Skeletal muscle tissue (tissue), 4 donors: ENCODE results near the gene FLNA. TPM values are rescaled to one million over a fixed set of nuclear protein-coding genes. Genes with fewer than 3 reads are reported as not detected.
"Not testable (repeated sequence)": the region's sequence is repeated elsewhere in the genome, so short reads cannot be mapped to it uniquely, and the experiment has no call there.

ENCODE experiments used
- H3K27ac ChIP-seq: one replicate; pipeline ENCODE4 v1.7.0; 2013; ENCODE audit warnings: mild to moderate bottlenecking, low read depth, low read length, inconsistent platforms
- H3K27me3 ChIP-seq, 3 donors: one replicate each; pipeline ENCODE4 v1.7.0; 2013; ENCODE audit warnings: low read length in 3 of 3; ENCODE audit not compliant: control insufficient read depth in 3 of 3, insufficient read depth in 3 of 3
- H3K36me3 ChIP-seq, 3 donors: one replicate each; pipeline ENCODE4 v1.7.0; 2013; ENCODE audit warnings: low read length in 3 of 3; ENCODE audit not compliant: control insufficient read depth in 3 of 3, insufficient read depth in 3 of 3
- H3K4me1 ChIP-seq, 3 donors: one replicate each; pipeline ENCODE4 v1.7.0; 2013; ENCODE audit warnings: low read length in 3 of 3, mild to moderate bottlenecking in 3 of 3; ENCODE audit not compliant: control insufficient read depth in 3 of 3, insufficient read depth in 3 of 3
- H3K4me3 ChIP-seq, 3 donors: one replicate each; pipeline ENCODE4 v1.7.0; 2013; ENCODE audit warnings: low read length in 3 of 3
- H3K9ac ChIP-seq, 3 donors: one replicate each; pipeline ENCODE4 v1.7.0; 2013; ENCODE audit warnings: low read length in 3 of 3, mild to moderate bottlenecking in 3 of 3, moderate library complexity in 2 of 3, low read depth in 1 of 3
- H3K9me3 ChIP-seq, 3 donors: one replicate each; pipeline ENCODE4 v1.7.0; 2013; ENCODE audit warnings: low read length in 3 of 3; ENCODE audit not compliant: control insufficient read depth in 3 of 3
- total RNA-seq: library from RNA; depleted of rRNA; stranded (reverse); fragments of >200 nt; gene quantifications from one replicate; pipeline ENCODE4 v1.2.3, GENCODE V29; 2014
- donor health status: Osteomylitis.

Gene FLNA
- total RNA-seq, 1 donor from 2014 or later = 331 TPM

DNA sequence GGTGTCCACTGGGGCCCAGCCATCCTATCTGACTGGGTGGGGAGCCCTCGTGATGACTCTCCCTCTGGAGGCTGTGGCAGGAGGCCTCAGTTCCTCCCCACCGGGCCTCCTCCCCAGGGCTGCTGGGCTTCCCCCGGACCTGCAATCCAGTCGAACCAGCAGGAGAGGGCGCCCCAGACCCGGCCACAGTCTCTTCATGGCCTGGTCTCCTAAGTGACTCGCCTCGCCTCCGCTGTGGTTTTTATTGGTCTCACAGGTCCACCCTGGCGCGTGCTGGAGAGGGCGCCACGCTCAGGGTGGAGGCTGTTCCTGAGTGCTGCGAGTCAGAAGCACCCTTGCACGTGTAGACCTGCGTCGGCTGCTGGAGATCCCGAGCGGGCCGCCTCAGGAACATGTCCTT lies 30.8 kb downstream of the FLNA start:
- H3K9me3 ChIP-seq, H3K4me3 ChIP-seq, H3K4me1 ChIP-seq, H3K27ac ChIP-seq, H3K36me3 ChIP-seq, H3K27me3 ChIP-seq, H3K9ac ChIP-seq: not testable (repeated sequence)

DNA sequence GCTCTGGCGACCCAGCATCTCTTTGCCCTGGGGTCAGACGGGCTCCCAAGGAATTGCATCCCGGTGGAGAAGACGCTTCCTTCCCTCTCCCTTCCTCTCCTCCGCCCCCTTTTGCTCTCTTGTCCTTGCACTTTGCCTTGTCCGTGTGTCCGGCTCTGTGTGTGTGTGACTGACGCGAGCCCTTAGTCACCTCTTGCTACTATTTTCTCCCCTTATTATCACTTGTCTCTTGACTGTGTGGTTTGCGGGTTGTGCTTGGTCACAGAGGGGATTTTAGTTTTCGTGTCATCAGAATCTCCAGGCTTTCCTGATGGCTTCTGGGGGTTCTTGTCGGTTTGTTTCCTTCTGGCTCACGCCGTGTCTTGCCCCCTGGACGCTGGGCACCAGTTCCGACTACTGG lies 31.4 kb downstream of the FLNA start:
- H3K27me3 ChIP-seq, H3K9me3 ChIP-seq, H3K9ac ChIP-seq, H3K4me3 ChIP-seq, H3K27ac ChIP-seq, H3K4me1 ChIP-seq, H3K36me3 ChIP-seq: not testable (repeated sequence)

DNA sequence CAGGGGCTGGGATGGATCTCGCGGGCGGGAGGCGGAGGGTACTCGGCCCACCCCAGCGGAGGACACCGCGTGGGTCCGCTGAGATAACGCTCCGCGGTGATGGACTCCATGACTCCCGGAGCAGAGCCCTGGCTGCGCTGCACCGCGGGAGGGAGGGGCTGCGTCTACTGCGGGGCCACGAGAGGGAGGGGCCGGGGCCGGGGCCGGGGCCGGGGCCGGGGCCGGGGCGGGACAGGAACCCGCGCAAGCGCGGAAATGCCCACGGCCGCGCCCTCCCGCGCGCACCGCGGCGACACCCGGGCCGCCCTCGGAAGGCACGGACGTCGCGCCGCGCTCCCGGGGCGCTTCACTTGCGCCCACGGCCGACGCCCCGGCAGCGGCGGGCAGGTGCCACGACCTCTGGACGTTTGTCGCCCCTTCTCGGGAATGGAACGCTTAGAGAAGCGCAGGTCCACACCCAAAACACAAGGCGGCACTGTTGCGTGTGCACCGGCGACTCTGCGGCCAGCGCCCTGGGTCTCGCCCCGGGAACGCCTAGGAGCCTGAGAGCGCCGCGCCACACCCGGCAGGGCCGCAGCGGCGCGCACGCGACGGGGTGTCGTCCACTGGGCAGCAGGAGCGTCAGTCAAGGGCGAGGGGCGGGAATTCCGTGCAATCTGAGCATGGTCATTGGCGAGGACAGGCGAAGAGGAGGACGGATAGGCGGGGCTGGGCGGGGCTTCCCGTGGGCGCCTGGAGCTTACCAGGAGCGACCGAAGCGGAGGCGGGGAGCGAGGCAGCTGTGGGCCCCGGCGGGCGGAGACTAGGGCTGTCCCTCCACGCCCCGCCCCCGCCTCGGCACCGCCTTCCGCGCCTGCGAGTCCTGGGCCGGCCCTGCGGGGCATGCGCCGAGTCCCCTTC lies 32.8 kb downstream of the FLNA start:
- H3K27me3 ChIP-seq, H3K27ac ChIP-seq, H3K9me3 ChIP-seq, H3K36me3 ChIP-seq, H3K4me1 ChIP-seq, H3K9ac ChIP-seq, H3K4me3 ChIP-seq: not testable (repeated sequence)

DNA sequence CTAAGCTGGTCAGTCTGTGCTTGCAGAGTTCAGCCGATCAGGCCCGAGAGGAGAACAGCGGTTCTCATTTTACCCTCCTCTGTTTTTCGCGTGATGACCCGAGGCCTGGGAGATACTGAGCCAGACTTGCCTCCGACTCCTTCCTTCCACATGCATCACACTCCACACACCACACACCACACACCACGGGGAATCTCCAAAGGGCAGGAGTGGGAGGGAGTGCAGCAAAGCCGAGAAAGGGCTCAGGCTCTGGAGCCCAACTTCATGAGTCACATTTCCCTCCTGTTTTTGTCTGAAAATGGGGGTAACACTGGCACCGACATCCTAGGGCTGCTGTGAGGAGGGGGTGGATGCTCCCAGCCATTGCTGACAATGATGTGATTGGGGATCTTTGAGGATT lies 39.9 kb downstream of the FLNA start:
- H3K27me3 ChIP-seq = no peaks in the 10 kb centered on the region
- no peak overlapping the region for H3K9ac ChIP-seq
- H3K4me1 ChIP-seq = no peaks in the 10 kb centered on the region
- no peaks in the 10 kb centered on the region for H3K9me3 ChIP-seq
- H3K36me3 ChIP-seq = no peaks in the 10 kb centered on the region
- H3K4me3 ChIP-seq = no peak overlapping the region
- no peak overlapping the region for H3K27ac ChIP-seq

DNA sequence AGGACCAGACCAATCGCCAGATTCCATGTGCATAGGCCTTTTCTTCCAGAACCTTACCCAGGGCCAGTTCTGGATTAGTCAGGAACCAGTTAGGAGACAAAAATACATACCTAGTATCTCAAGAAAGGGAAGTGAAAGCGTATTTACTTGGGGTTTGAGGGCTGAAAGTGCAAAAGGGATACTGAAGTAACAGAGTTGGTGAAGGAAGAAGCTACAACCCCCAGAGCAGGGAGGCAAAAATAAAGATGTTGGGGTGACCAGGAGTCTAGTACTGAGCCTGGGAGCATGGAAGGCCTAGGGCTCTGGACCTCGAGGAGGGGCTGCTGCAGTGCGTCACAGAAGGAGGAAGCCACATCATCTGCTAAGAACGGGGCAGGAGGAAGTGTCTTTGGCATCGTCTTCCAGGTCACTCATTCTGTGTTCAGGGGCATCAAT lies 40.6 kb downstream of the FLNA start:
- H3K27ac ChIP-seq = no peak overlapping the region
- H3K9ac ChIP-seq = no peak overlapping the region
- H3K4me1 ChIP-seq = peaks cover 0 to 1% (median 0%) of the 10 kb centered on the region in 3 donors
- no peaks in the 10 kb centered on the region for H3K27me3 ChIP-seq
- H3K36me3 ChIP-seq = no peaks in the 10 kb centered on the region
- H3K9me3 ChIP-seq = no peaks in the 10 kb centered on the region
- no peak overlapping the region for H3K4me3 ChIP-seq

DNA sequence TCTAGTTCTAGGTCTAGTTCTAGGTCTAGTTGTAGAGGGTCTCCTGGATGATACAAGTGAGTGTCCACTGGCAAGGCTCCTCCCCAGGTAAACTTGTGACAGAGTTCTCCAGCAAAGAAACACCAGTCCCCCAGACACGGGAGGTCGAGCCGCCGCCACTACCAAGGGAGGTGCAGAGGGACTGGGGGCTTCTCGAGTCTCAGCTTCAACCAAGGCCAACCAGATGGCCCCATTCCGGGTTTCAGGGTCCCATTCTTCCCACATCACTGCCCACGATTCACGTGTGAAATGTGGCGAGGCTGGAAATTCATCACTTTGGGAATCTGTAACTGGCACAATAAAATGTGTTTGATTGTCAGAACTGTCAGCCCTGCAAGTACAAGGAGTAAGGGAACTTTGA lies 41.3 kb downstream of the FLNA start:
- peaks cover under 1 to 2% (median 1%) of the 10 kb centered on the region in 3 donors for H3K4me1 ChIP-seq
- no peaks in the 10 kb centered on the region for H3K27me3 ChIP-seq
- H3K36me3 ChIP-seq = no peaks in the 10 kb centered on the region
- no peak overlapping the region for H3K4me3 ChIP-seq
- H3K9me3 ChIP-seq = no peaks in the 10 kb centered on the region
- H3K9ac ChIP-seq = no peak overlapping the region
- H3K27ac ChIP-seq = no peak overlapping the region

DNA sequence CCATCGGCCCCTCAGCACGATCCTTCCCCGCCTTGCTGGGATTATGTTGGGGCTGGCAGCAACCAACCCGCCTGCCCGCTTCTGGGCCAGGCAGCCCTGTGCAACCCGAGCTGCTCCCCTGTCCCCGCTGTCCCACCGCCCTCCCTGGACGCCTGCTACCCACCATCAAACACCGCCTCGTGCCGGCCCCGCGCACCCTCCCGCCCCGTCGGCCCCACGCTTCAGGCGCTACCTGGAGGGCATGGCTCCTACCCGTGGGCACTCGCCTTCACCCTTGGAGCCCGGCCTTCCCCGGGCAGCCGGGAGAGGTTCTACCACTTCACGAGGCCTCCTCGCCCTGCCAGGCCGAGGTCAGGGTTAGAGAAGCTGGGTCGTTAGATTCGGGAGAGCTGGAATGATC lies 41.9 kb downstream of the FLNA start:
- no peak overlapping the region for H3K4me3 ChIP-seq
- H3K36me3 ChIP-seq = no peaks in the 10 kb centered on the region

DNA sequence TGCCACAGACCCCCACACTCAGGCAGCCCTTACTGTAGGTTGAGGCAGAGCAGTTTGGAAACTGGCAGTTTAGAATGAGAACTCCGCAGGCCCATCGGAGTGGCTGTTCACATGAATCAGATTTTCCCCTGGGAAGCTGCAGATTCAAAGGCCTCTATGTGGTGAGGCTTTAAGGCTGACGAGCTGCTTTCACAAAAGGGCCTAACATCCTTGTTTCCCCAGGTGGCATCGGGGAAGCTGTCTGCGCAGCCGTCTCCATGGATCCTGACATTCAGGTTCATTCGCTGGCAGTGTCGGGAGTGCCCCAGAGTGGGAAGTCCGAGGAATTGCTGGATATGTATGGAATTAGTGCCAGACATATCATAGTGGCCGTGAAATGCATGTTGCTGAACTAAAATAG lies 45.1 kb downstream of the FLNA start:
- H3K36me3 ChIP-seq = no peaks in the 10 kb centered on the region
- no peak overlapping the region for H3K27ac ChIP-seq
- no peaks in the 10 kb centered on the region for H3K27me3 ChIP-seq
- H3K9ac ChIP-seq = no peak overlapping the region
- H3K9me3 ChIP-seq = no peaks in the 10 kb centered on the region
- peaks cover 14 to 20% (median 17%) of the 10 kb centered on the region in 3 donors for H3K4me1 ChIP-seq
- H3K4me3 ChIP-seq = no peak overlapping the region

More for the DNA sequence above, 41.9 kb downstream of the FLNA start:
- Histone ChIP-seq H3K27ac (no peak overlapping the region), H3K4me1 (peaks cover 6 to 8% (median 7%) of the 10 kb centered on the region in 3 donors), H3K9me3 (no peaks in the 10 kb centered on the region), H3K27me3 (no peaks in the 10 kb centered on the region), H3K9ac (no peak overlapping the region)

DNA sequence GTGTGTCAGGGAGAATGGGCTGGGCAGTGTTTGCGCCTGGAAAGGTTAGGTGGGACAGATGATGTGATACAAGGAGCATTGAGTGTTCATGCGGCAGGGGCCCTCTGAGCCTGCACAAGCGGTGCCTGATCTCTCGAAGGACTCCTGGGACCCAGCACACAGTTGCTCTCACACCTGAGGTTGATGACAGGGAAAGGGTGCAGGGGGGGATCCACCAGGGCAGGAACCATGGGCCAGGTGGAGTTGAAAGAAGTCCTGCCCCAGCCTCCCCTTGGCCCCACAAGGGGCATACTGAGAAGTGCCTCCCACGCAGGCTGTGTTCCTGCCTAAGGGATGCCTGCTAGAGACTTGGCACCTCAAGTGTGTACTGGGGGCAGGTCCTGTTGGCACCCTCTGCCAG lies 45.8 kb downstream of the FLNA start:
- no peaks in the 10 kb centered on the region for H3K27me3 ChIP-seq
- no peaks in the 10 kb centered on the region for H3K9me3 ChIP-seq

DNA sequence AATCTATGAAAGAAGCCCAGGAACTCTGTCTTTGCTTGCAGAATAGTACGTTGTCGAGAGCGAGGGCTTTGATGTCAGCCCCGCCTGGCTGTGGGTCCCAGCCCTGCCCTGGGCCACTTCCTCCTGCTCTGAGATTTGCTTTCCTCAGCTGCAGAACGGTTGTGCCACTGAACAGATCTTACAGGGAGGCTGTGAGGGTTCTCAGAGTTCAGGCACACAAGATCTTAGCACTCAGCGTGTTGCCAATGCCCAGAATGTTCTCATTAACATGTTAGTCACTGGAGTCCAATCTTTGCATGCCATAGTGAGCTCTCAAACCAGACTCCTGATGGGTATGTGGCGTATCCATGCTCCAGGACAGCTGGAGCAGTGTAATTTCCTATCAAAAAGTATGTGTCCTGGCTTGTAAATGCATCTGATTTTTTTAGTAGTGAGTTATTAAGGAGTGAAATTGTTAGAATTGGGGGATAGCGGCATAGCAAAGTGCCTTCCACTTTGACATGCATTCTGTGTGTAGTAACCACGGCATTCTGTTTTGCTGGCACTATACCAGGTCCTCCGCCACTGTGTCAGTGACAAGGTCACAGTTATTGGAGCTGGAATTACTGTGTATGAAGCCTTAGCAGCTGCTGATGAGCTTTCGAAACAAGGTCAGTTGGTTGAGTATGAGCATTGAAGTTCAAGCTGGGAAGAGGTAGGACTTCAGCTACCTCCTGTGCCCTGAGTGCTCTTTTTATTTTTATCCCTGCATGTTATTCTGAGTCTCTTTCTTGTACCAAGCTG lies 47.2 kb downstream of the FLNA start:
- no peaks in the 10 kb centered on the region for H3K9me3 ChIP-seq
- peak overlapping the region in 2 of 3 donors; percentile 16 to 33 for H3K9ac ChIP-seq
- H3K4me3 ChIP-seq = peak overlapping the region in 2 of 3 donors; percentile 23 to 35
- no peak overlapping the region for H3K27ac ChIP-seq
- H3K4me1 ChIP-seq = peaks cover 14 to 20% (median 17%) of the 10 kb centered on the region in 3 donors
- no peaks in the 10 kb centered on the region for H3K36me3 ChIP-seq
- H3K27me3 ChIP-seq = no peaks in the 10 kb centered on the region

More for the DNA sequence above, 45.8 kb downstream of the FLNA start:
- no peak overlapping the region for H3K4me3 ChIP-seq
- H3K36me3 ChIP-seq = no peaks in the 10 kb centered on the region
- H3K27ac ChIP-seq = no peak overlapping the region
- no peak overlapping the region for H3K9ac ChIP-seq
- H3K4me1 ChIP-seq = peaks cover 14 to 20% (median 17%) of the 10 kb centered on the region in 3 donors
